GM21360 (cell line): ENCODE results near the gene GRID2.

ENCODE experiments used
- ATAC-seq: cut with Tn5 transposase; IDR thresholded peaks from one replicate; pipeline ENCODE4 v1.9.1; 2021; ENCODE audit warnings: mild to moderate bottlenecking, moderate library complexity; ENCODE audit not compliant: unreplicated experiment

GRID2 gene

GRCh38 chr4:92677805-92678204, 374.0 kb downstream of the GRID2 start:
- ATAC-seq, result no peak

DNA sequence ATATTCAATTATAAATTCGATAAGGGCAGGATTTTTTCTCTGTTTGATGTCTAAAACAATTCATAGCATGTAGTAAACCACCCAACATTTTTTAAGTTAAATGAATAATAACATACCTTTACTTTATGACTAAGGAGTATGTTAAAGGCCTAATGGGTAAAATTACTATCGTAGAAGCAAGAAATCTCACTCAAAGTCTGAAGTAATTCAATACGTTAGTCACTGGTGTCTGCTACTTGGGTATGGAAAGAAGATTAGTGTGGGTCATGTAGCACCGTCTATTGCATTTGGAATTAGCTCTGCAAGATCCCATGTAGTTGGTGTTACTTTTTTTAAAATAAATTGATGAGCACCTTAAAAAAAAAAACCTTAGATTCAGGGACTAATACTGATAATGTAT, 374.5 kb downstream of the GRID2 start:
- no peak for ATAC-seq

- no peak for ATAC-seq
Measured at GRCh38 chr4:92679149-92679548, 375.4 kb downstream of the GRID2 start.

DNA sequence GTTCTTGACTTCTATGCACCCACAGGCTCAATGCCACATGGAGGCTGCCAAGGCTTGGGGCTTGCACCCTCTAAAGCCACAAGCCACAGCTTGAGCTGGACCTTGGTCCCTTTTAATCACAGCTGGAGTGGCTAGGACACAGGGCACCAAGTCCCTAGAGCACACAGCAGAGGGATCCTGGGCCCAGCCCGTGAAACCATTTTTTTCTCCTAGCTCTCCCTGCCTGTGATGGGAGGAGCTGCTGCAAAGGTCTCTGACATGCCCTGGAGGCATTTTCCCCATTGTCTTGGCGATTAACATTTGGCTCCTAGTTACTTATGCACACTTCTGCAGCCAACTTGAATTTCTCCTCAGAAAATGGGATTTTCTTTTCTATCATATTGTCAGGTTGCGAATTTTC, 410.9 kb downstream of the GRID2 start:
- ATAC-seq, result no peak

DNA sequence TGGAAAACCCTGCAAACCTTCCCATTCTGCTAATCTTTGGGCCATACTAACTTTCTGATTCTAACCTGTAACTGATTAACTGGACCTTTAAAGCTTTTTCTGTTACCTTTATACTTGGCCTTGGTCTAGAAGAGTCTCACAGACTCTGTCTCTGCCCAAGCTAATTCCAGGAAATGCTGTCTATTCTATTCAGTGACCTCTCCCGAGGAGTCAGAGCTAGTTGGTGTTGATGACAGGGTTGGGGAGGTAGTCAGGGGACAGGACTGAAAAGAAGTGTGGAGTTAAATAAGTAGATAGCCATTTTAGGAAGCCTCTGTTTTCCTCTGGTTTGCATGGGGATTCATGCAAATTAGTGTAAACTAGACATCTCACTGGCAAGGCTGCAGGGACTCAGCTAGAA, 429.5 kb downstream of the GRID2 start:
- no peak for ATAC-seq

DNA sequence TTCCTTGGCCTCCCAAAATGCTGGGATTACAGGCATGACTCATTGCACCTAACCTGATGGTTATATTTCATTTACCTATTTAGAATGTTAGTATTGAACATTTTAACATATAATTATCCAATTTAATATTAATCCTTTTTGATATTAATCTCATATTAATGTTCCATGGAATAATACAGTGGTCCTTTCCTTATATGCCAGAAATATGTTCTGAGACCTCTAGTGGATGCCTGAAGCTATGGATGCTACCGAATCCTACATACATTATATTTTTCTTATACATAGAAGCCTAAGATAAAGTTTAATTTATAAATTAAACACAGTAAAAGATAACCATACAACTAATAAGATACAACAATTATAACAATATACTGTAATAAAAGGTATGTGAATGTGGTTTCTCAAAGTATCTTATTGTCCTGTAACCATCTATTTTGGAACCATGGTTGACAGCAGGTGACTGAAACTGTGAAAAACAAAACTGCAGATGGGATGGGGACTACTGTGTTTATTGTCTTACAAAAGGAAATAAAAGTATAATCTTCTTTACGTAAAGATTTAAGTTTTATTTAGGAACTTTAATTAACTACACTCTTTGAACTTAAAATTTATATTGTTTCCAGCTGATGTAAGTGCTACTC, 431.4 kb downstream of the GRID2 start:
- ATAC-seq, result no peak

DNA sequence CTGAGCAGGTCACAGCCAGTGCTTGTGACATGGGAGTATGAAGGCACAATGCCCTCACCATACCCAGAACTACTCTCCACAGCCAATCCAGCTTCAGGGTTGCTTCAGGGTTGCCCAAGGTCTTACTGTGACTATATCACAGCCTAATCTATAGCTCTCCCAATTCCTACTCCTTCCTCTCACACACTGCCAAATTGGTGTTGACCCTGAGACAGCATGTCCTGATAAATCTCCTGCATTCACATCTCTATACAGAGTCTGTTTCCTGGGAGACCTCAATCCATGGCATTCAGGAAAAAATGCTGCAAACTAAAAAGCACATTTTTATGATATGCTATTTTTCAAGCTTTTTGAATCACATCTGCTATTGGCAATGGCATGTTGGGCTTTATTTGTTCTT, 456.7 kb downstream of the GRID2 start:
- ATAC-seq, result no peak

- ATAC-seq, result no peak
Measured at GRCh38 chr4:92776080-92776479, 472.3 kb downstream of the GRID2 start.

- ATAC-seq, result no peak
Measured at GRCh38 chr4:92789741-92790140, 486.0 kb downstream of the GRID2 start.

GRCh38 chr4:92791871-92792440, 488.2 kb downstream of the GRID2 start:
- no peak for ATAC-seq

DNA sequence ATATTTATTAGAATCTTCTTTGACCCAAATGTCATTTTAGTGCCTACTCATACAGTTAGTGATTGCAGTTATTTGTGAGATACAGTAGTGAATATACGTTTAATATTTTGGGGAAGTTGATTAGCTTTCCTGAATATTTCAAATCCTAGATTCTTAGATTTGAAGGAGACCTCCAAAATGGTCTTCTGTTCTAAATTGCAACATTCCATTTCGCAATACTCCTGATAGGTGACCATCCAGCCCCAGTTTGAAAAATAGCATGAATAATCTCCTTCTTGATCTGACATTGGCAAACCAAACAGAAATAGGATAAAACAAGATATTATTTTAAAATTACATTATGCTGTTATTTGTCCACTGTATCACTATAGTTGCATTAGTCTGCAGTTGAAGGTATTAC, 505.6 kb downstream of the GRID2 start:
- ATAC-seq, result no peak

- no peak for ATAC-seq
Measured at GRCh38 chr4:92812652-92813051, 508.9 kb downstream of the GRID2 start.

- no peak for ATAC-seq
Measured at GRCh38 chr4:92814677-92815076, 510.9 kb downstream of the GRID2 start.

DNA sequence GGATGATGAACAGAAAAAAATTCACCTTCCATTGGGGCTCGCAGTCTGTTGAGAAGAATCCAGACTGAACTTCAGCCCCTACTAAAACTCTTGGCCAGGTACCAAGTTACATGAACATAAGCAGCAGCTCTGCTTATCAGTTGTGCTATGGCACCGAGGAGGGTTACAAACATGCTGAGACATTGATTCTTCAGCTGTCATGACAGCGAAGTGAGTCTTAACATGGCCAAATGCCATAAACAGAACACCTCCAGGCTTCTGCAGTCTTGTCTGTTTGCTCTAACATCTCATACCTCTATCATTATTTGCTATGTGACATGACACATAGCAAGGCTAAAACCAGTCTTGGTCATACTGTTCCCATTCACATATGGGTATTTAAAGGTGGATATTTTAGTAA, 521.5 kb downstream of the GRID2 start:
- no peak for ATAC-seq

GRCh38 chr4:92825791-92826190, 522.0 kb downstream of the GRID2 start:
- ATAC-seq, result no peak

- ATAC-seq, result no peak
Measured at GRCh38 chr4:92830771-92831170, 527.0 kb downstream of the GRID2 start.

DNA sequence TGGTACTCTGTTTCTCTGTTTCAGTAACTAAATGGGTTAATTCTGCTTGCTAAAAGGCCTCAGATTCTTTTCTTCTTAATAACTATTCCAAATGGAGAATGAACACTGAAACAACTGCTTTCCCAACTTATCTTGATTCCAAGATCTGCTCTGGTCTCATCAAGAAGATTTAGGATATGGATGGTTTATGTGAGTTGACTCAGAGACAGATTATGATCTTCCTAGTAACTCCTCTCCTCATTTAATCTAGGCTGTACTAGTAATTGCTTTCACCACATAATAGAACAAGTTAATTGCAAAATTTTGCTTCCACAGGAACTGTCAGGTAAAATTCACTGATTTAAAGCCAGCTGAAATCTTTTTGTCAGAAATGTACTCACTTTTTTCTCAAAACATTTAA, 537.1 kb downstream of the GRID2 start:
- ATAC-seq, result no peak

DNA sequence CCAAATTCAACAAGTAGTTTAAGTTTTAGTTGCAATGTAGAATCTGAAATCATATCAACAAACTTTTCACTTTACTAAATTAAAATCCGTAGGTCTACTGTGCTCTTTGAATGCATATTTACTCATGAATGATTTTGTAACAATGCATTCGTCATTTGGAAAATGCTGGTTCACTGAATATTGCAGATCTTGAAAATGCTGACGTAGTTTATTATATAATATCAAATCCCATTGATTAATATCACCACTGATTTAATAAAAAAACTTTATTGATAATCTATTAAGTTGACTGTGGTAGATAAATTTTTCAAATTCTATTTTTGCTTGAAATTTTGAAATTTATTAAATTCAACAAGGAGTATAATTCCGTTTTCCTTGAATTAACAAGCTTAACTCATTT, 540.0 kb downstream of the GRID2 start:
- no peak for ATAC-seq

- ATAC-seq, result no peak
Measured at GRCh38 chr4:92847026-92847425, 543.3 kb downstream of the GRID2 start.

DNA sequence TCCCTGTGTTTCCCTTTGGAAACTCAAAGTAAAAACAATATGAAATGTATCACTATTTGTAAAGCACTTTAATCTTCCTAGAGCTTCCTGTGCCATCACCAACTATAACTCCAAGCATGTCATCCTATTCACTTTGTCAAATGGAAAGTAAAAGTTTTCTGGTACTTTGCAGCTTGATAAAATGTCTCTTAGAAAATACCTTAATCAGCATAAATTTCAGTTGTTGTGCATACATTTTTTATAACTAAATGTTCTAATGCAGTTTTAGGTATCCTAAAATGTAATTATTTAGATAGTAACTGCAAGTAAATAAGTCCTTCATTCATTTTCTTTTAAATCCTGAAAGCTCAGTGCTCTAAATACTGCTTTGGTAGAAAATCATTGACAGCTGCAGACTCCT, 558.7 kb downstream of the GRID2 start:
- no peak for ATAC-seq

GRCh38 chr4:92864096-92864495, 560.3 kb downstream of the GRID2 start:
- ATAC-seq, result no peak

GRCh38 chr4:92872604-92873003, 568.8 kb downstream of the GRID2 start:
- ATAC-seq, result no peak

GRCh38 chr4:92885632-92886031, 581.9 kb downstream of the GRID2 start:
- ATAC-seq, result no peak
